ENCODE data around the gene ADAM20.

- TF ChIP-seq KLF16 (tag by site-specific recombination; IDR thresholded peaks at IDR 0.05) (no peak), WT1 (tag by site-specific recombination; IDR thresholded peaks at IDR 0.05) (no peak), ZNF274 (IDR thresholded peaks at IDR 0.05; ENCODE audit: low read length) (no peak), ZNF274 (tag by site-specific recombination; IDR thresholded peaks at IDR 0.05; ENCODE audit: borderline replicate concordance) (no peak), ZNF350 (tag by site-specific recombination; IDR thresholded peaks at IDR 0.05) (no peak), YY1 (tag by site-specific recombination; IDR thresholded peaks at IDR 0.05) (no peak), ZNF549 (tag by site-specific recombination; IDR thresholded peaks at IDR 0.05) (no peak), CTCF (tag by site-specific recombination; IDR thresholded peaks at IDR 0.05) (no peak), ZNF843 (tag by site-specific recombination; IDR thresholded peaks at IDR 0.05) (no peak), HOXA7 (CRISPR knock-in tag; IDR thresholded peaks at IDR 0.05; ENCODE audit: borderline replicate concordance) (no peak), ZSCAN23 (tag by site-specific recombination; IDR thresholded peaks at IDR 0.05) (no peak), REST (tag by site-specific recombination; IDR thresholded peaks at IDR 0.05) (no peak), ZFP69B (tag by site-specific recombination; IDR thresholded peaks at IDR 0.05) (no peak)
- TF ChIP-seq, protein P1, sequence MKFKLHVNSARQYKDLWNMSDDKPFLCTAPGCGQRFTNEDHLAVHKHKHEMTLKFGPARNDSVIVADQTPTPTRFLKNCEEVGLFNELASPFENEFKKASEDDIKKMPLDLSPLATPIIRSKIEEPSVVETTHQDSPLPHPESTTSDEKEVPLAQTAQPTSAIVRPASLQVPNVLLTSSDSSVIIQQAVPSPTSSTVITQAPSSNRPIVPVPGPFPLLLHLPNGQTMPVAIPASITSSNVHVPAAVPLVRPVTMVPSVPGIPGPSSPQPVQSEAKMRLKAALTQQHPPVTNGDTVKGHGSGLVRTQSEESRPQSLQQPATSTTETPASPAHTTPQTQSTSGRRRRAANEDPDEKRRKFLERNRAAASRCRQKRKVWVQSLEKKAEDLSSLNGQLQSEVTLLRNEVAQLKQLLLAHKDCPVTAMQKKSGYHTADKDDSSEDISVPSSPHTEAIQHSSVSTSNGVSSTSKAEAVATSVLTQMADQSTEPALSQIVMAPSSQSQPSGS (tag by site-specific recombination; IDR thresholded peaks at IDR 0.05; ENCODE audit: low read depth) = no peak
- TF ChIP-seq, protein P2, sequence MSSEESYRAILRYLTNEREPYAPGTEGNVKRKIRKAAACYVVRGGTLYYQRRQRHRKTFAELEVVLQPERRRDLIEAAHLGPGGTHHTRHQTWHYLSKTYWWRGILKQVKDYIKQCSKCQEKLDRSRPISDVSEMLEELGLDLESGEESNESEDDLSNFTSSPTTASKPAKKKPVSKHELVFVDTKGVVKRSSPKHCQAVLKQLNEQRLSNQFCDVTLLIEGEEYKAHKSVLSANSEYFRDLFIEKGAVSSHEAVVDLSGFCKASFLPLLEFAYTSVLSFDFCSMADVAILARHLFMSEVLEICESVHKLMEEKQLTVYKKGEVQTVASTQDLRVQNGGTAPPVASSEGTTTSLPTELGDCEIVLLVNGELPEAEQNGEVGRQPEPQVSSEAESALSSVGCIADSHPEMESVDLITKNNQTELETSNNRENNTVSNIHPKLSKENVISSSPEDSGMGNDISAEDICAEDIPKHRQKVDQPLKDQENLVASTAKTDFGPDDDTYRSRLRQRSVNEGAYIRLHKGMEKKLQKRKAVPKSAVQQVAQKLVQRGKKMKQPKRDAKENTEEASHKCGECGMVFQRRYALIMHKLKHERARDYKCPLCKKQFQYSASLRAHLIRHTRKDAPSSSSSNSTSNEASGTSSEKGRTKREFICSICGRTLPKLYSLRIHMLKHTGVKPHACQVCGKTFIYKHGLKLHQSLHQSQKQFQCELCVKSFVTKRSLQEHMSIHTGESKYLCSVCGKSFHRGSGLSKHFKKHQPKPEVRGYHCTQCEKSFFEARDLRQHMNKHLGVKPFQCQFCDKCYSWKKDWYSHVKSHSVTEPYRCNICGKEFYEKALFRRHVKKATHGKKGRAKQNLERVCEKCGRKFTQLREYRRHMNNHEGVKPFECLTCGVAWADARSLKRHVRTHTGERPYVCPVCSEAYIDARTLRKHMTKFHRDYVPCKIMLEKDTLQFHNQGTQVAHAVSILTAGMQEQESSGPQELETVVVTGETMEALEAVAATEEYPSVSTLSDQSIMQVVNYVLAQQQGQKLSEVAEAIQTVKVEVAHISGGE (tag by site-specific recombination; conservative IDR thresholded peaks at IDR 0.05; ENCODE audit: low read depth) = no peak
Observed at GRCh38 chr14:70473825-70474224, 61.0 kb downstream of the ADAM20 start.
